Umbilical cord (tissue), 2 donors: ENCODE data around the gene ACVR1B. TPM values are rescaled to one million over a fixed set of nuclear protein-coding genes. Genes with fewer than 3 reads are reported as not detected.

ENCODE experiments used
- DNase-seq: peaks from one replicate; pipeline ENCODE4 v3.0.0-alpha.2; 2015; ENCODE audit warnings: low spot score
- total RNA-seq: library from RNA; depleted of rRNA; stranded (reverse); fragments of >200 nt; gene quantifications from one replicate; pipeline ENCODE4 v1.2.3, GENCODE V29; 2014; ENCODE audit warnings: low replicate concordance; ENCODE audit not compliant: insufficient read depth

The ACVR1B gene
- total RNA-seq, 1 donor from 2014 or later, result 34.9 TPM

- no peak for DNase-seq
These were observed 8.9 kb upstream of the ACVR1B start for GRCh38 chr12:51942501-51943000.

GRCh38 chr12:51943346-51943745 is 8.2 kb upstream of the ACVR1B start:
- no peak for DNase-seq

DNA sequence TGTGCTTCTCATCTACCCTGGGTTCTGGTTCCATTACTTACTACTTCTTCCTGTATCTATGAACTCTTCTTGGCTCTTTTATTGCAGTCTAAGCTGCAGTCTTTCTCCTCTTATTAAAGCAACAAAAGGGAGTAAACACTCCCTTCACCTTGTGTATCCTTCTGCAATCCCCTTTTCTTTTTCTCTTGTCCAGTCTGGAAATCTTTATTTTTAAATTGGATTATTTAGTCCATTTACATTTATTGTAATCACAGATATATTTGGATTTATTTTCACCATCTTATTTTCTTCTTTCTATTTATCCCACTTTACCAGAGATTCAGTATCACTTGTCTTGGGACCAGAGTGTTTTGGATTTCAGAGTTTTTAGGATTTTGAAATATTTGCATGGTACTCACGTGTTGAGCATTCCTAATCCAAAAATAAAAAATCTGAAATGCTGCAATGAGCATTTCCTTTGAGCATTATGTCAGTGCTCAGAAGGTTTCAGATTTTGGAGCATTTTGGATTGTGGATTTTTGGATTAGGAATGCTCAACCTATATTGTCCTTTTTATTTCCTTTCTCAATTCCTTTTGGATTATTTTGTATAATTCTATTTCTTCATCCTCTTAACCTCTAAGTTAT is 6.8 kb upstream of the ACVR1B start:
- no peak for DNase-seq

GRCh38 chr12:51947246-51947996 is 4.1 kb upstream of the ACVR1B start:
- no peak for DNase-seq

DNA sequence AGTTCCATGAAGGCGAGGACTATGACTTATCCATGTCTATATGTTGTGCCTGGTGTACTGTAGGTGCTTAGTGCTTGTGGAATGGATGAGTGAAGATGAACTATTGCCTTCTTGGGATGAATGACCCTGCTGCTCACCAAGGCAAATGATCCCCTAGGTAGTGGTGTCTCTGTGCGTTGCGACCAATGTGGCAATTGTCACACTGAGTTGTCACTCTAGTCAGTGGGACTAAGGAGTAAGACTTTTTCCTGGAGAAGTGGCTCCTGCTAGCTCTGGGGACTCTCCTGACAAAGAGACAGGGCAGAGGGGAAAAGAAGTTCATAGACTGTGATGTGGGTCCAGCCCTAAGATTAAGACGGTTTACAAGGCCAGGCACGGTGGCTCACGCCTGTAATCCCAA is 3.4 kb upstream of the ACVR1B start:
- no peak for DNase-seq

GRCh38 chr12:51949342-51950030 is 2.0 kb upstream of the ACVR1B start:
- no peak for DNase-seq

DNA sequence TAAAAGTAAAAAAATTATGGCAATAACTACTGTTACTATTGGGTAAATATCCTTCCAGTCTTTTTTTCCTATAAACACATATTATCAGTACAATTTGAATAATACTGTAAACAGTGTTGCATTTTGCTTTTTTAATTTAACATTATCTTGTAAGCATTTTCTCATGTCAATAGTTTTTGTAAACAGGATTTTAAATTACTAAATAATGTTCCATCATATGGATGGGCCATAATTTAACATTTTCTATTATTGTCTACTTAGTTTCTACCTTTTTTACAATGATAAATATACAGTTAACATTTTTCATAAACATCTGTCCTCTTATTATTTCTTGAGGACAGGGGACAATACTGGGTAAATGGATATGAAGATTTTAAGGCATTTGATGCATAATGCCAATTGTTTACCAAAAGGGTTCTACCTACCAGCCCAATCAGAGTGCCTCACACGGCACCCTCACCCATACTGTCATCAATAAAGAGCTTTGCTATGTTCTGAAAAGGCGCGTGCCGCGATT is 759 bp upstream of the ACVR1B start:
- DNase-seq, result no peak

- DNase-seq, result peak; percentile 14
These were observed 584 bp downstream of the ACVR1B start for GRCh38 chr12:51951843-51952722.

DNA sequence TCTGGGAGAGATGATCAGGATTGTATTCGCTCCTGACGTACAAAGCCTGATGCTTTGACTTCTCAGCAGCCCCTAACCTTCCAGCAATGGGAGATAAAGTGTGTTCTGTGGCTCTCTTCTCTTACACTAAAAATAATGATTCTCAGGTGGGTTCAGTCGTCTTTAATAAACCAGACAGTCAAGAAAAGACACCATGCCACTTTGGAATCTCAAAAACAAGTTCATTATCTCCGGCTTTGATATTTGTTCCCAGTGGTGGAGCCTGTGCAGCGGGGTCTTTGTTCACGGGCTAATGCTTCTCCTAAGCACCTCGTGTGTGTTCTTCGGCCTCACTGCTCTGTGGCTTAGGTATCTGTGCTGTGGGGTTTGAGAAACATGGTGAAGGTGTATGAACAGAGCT is 1.6 kb downstream of the ACVR1B start:
- DNase-seq, result no peak

DNA sequence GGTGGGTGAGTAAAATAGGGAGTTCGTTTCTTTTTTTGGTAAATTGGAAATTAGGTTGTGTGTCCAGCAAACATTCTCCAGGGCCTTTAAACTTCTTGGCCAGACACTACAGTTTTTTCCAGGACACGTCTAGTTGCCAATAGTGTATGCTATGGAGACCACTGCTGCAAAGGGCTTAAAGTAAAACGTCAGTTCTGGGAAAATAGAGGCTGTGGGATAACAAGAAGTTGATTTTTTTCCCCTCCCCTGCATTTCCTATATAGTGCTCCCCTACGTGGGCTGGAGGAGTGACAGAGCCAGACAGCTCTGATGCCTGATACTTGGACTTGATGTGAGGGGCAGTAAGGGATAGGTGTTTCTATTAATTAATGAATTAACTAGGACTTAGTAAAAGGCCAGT is 2.4 kb downstream of the ACVR1B start:
- peak; percentile 26 for DNase-seq

DNA sequence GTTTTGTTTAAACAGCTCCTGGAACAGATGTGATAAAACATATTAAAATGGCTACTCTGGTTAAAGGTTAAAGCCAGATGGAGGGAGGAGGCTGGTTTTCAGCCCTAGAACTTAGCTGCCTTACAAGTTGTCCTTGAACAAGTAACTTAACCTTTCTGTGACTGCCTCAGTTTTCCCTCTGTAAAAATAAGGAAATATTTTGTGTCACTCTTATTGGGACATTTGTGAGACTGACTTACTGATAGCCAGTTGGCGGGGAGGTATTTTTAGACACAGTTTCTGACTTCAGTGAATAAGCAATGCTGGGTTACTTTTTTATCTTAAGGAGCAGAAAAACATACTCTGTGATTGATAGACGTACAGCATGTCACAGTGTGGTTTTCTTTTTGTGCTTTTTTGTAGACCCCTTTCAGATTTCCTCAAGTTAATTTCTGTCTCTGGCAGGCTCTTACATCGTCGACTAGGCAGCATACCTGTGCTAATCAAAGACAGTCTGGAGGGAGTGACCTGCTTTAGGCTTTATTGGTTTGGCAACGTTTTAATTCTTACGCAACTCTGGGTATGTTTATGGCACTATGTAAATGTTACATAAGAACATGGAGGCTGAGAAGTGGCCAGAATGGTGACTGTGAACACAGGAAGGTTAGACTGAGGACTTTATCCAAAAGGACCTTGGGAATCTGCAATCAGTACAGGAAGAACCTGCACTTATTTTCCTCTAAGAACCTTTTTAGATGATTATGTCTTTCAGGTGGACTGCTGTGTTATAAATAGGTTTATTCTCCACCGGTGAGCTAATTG is 3.3 kb downstream of the ACVR1B start:
- no peak for DNase-seq

DNA sequence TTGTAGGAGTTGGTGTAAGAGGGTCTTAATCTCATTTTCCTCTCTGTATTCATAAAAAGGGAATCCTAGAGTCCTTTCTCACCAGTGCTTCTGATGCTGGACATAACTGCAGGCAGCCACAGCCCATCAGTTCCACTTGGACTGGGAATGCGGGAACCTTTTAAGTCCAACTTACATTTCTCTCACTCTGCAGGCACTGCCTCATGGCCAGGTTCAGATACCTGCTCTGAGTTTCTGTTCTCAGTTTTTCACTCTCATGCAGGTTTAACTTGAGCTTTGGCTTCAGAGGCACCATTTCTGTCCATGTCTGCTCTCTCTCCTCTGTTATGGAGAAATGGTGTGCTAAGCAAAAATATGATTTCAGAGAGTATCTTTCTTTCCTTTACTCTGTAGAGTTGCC is 4.2 kb downstream of the ACVR1B start:
- no peak for DNase-seq

GRCh38 chr12:51958542-51958941 is 7.0 kb downstream of the ACVR1B start:
- no peak for DNase-seq

GRCh38 chr12:51959211-51959610 is 7.7 kb downstream of the ACVR1B start:
- DNase-seq, result no peak

DNA sequence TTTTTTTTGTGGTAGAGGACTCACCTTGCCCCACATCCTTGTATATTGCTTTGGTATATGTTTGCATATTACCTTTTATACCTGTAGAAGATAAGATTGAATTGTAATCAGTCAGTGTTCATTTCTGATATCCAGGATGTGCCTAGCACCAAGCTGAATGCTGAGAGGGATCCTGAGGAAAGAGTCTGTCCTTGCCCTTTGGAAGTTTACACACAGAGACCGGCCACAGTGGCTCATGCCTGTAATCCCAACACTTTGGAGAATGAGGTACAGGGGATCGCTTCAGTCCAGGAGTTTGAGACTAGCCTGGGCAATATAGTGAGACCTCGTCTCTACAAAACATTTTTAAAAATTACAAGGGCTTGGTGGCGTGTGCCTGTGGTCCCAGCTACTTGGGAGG is 8.4 kb downstream of the ACVR1B start:
- no peak for DNase-seq

- no peak for DNase-seq
These were observed 9.0 kb downstream of the ACVR1B start for GRCh38 chr12:51960488-51960887.

DNA sequence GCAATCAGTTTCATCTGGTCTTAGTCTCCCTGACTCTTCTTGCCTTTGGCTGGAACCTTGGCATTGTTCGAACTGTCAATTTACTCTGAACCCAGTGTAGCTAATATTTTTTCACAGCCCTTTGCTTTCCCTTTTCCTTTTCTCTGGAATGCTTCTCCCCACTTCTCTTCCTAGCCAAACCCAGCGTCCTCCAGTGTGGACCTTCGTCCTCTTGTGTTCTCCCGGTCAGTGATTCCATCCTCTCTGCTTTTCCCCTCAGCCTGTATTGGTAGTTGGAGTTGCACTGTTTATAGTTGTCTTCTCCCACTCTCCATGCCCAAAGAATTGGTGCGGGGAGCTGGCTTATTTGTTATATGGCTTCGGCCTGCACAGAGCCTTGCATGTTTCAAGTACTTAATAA is 9.4 kb downstream of the ACVR1B start:
- no peak for DNase-seq

- DNase-seq, result peak; percentile 57
These were observed 10.3 kb downstream of the ACVR1B start for GRCh38 chr12:51961834-51962233.

- no peak for DNase-seq
These were observed 11.2 kb downstream of the ACVR1B start for GRCh38 chr12:51962737-51963136.

DNA sequence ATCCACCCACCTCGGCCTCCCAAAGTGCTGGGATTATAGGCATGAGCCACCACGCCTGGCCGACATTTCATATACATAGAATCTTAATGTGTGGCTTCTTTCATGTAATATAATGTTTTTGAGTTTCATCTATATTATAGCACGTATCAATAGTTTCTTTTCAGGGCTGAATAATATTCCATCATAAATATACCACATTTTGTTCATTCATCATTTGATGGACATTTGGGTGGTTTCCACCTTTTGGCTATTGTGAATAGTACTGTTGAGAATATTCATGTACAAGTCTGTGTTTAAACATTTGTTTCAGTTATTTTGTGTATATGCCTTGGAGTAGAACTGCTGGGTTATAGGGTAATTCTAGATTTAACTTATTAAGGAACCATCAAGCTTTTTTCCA is 12.0 kb downstream of the ACVR1B start:
- DNase-seq, result no peak

DNA sequence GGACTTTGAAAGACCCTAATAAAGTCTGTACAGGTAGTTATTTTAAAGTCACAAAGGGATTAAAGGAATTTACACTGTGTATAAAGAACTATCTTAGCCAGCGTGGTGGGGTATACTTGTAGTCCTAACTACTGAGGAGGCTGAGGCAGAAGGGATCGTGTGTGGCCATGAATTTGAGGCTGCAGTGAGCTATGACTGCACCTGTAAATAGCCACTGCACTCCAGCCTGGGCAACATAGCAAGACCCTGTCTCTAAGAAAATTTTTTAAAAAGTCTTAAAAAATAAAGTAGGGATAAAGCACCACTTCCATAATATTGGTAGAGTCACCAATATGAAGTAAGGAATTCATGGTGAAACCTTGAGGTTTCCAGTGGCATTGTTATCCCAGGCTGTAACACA is 18.1 kb downstream of the ACVR1B start:
- no peak for DNase-seq
